BJ (cell line): ENCODE data around the gene AGBL4. TPM values are rescaled to one million over a fixed set of nuclear protein-coding genes. Genes with fewer than 3 reads are reported as not detected.

Experiments
- CTCF ChIA-PET: fragments of 350-600 bp; formaldehyde crosslinking; extraction: SDS; loops from one replicate; lab custom pipeline; 2021; ENCODE audit warnings: antibody characterized with exemption, inconsistent platforms; lab: Yijun Ruan, JAX
- POLR2A ChIA-PET: fragments of 300-600 bp; sonication (Branson Sonifier 250); formaldehyde crosslinking; extraction: SDS; loops from one replicate; lab custom pipeline; 2021; ENCODE audit warnings: antibody characterized with exemption; lab: Charles Lee
- DNase-seq: peaks from one replicate; pipeline ENCODE4 v3.0.0-alpha.2; 2011; ENCODE audit warnings: low read depth
- H3K27me3 ChIP-seq: 2 replicates; pipeline ENCODE4 v1.6.0; 2011; ENCODE audit warnings: low read length; ENCODE audit not compliant: control insufficient read depth, insufficient read depth
- H3K36me3 ChIP-seq: 2 replicates; pipeline ENCODE4 v1.5.1; 2011; ENCODE audit warnings: low read length; ENCODE audit not compliant: control insufficient read depth, insufficient read depth
- H3K4me3 ChIP-seq: 2 replicates; pipeline ENCODE4 v1.5.1; 2011; ENCODE audit warnings: low read depth, mild to moderate bottlenecking, control low read depth, low read length
- CTCF ChIP-seq: IDR thresholded peaks from 2 replicates; pipeline ENCODE4 v1.5.1; 2011; ENCODE audit warnings: low read depth, mild to moderate bottlenecking, control low read depth, inconsistent platforms, low read length, moderate library complexity; ENCODE audit not compliant: insufficient read depth
- polyA plus RNA-seq: library from polyadenylated mRNA; depleted of rRNA; stranded (reverse); fragments of >200 nt; gene quantifications from 2 replicates; pipeline ENCODE4 v1.2.3, GENCODE V29; 2011

AGBL4 gene
- polyA plus RNA-seq, 1 experiment = not detected

- POLR2A ChIA-PET = no interaction called here
- Histone ChIP-seq H3K36me3 (no peaks in the 10 kb centered on the region), H3K27me3 (no peaks in the 10 kb centered on the region), H3K4me3 (no peak overlapping the region)
- no peak for TF ChIP-seq CTCF
- DNase-seq = no peak
- CTCF ChIA-PET = no interaction called here
Measured at GRCh38 chr1:48602349-48602748, 1421.4 kb downstream of the AGBL4 start.

- no peak for TF ChIP-seq CTCF
- H3K36me3 ChIP-seq = no peaks in the 10 kb centered on the region
- no peak overlapping the region for H3K4me3 ChIP-seq
- DNase-seq = no peak
- CTCF ChIA-PET = no interaction called here
- POLR2A ChIA-PET = no interaction called here
- no peaks in the 10 kb centered on the region for H3K27me3 ChIP-seq
Measured at GRCh38 chr1:48600182-48600581, 1423.6 kb downstream of the AGBL4 start.

- DNase-seq = no peak
- ChIA-PET CTCF (no interaction called here), POLR2A (no interaction called here)
Measured at GRCh38 chr1:48597663-48598062, 1426.1 kb downstream of the AGBL4 start.

GRCh38 chr1:48596046-48596445 is 1427.7 kb downstream of the AGBL4 start:
- ChIA-PET CTCF (interaction anchor here (0.7 kb wide), 1 partner anchor 8 kb away, joined by 3 read pairs; no protein-coding TSS in a partner anchor), POLR2A (no interaction called here)
- Histone ChIP-seq H3K4me3 (no peak overlapping the region), H3K36me3 (no peaks in the 10 kb centered on the region), H3K27me3 (no peaks in the 10 kb centered on the region)
- no peak for DNase-seq
- TF ChIP-seq CTCF = no peak

More at GRCh38 chr1:48597663-48598062, 1426.1 kb downstream of the AGBL4 start:
- no peak for TF ChIP-seq CTCF
- Histone ChIP-seq H3K36me3 (no peaks in the 10 kb centered on the region), H3K27me3 (no peaks in the 10 kb centered on the region), H3K4me3 (no peak overlapping the region)

GRCh38 chr1:48595613-48596012 is 1428.1 kb downstream of the AGBL4 start:
- no peak for TF ChIP-seq CTCF
- Histone ChIP-seq H3K4me3 (no peak overlapping the region), H3K36me3 (no peaks in the 10 kb centered on the region), H3K27me3 (no peaks in the 10 kb centered on the region)
- DNase-seq = no peak
- CTCF ChIA-PET = interaction anchor here (0.7 kb wide), 1 partner anchor 9 kb away, joined by 3 read pairs; no protein-coding TSS in a partner anchor
- POLR2A ChIA-PET = no interaction called here
